Sciatic nerve (tissue), 2 donors: Measurements from ENCODE around the gene NEFH. TPM values are rescaled to one million over a fixed set of nuclear protein-coding genes. Genes with fewer than 3 reads are reported as not detected.
"Not testable (repeated sequence)": the region's sequence is repeated elsewhere in the genome, so short reads cannot be mapped to it uniquely, and the experiment has no call there.

ENCODE experiments used
- ATAC-seq: fragments of 200-7000 bp; cut with Tn5 transposase; one replicate; pipeline ENCODE4 v1.9.1; 2020; ENCODE audit warnings: mild to moderate bottlenecking, moderate library complexity
- DNase-seq: peaks from one replicate; pipeline ENCODE4 v3.0.0-alpha.2; 2020; ENCODE audit warnings: low spot score
- intact Hi-C: fragments of 100-400 bp; cut with DNase I; formaldehyde crosslinking; loops from one replicate; pipeline ENCODE4 v1.14.2; 2022
- total RNA-seq: library from RNA; stranded (reverse); fragmentation: NEBNext Ultra II Directional; extraction: Animal tissue kit (Norgen Biotek cat#: 25700); gene quantifications from one replicate; pipeline ENCODE4 v1.2.1, GENCODE V29; 2021
- donor health status: DM: no; HTN: no; CAD: no.
- donor health status: DM: no; HTN: no; CAD: no.

Gene NEFH, protein sequence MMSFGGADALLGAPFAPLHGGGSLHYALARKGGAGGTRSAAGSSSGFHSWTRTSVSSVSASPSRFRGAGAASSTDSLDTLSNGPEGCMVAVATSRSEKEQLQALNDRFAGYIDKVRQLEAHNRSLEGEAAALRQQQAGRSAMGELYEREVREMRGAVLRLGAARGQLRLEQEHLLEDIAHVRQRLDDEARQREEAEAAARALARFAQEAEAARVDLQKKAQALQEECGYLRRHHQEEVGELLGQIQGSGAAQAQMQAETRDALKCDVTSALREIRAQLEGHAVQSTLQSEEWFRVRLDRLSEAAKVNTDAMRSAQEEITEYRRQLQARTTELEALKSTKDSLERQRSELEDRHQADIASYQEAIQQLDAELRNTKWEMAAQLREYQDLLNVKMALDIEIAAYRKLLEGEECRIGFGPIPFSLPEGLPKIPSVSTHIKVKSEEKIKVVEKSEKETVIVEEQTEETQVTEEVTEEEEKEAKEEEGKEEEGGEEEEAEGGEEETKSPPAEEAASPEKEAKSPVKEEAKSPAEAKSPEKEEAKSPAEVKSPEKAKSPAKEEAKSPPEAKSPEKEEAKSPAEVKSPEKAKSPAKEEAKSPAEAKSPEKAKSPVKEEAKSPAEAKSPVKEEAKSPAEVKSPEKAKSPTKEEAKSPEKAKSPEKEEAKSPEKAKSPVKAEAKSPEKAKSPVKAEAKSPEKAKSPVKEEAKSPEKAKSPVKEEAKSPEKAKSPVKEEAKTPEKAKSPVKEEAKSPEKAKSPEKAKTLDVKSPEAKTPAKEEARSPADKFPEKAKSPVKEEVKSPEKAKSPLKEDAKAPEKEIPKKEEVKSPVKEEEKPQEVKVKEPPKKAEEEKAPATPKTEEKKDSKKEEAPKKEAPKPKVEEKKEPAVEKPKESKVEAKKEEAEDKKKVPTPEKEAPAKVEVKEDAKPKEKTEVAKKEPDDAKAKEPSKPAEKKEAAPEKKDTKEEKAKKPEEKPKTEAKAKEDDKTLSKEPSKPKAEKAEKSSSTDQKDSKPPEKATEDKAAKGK
- 1.4 TPM for total RNA-seq

DNA sequence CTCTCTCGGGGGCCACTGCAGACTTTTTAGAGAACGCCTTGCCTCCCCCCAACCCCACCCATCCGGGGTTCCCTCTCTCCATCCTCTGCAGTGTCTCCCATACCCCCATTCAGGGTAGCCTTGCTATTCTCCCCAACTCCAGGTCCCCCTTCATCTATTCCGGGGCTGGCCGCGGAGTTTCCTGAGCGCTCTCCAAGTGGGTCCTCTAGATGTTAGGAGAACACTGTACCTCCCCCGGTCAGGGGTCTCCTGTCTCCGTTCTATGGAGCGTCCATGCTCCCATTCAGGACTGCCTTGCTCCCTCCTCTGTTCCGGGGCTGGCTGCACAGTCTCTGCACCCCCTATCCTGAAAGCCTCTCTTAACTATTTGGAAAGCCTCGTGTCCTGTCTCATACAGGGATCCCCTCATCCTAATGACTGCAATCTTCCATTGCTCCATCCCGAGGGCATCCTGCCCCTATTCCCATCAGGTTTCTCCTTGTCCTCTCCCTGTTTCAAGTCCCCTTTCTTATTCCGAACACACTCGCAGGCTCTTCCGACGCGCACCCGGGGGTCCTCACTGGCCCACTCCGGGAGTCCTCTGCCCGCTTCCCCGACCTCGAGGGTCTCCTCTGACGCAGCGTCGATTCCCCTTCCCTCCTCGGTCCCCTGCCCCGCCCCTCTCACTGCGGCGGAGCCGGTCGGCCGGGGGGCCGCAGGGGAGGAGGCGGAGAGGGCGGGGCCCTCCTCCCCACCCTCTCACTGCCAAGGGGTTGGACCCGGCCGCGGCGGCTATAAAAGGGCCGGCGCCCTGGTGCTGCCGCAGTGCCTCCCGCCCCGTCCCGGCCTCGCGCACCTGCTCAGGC lies at the start of gene NEFH:
Gene NEFH (plus strand): TSS at position 802 of the 845 bp plus-strand sequence. CDS start 45 bp downstream, outside the sequence.
- intact Hi-C loops, result no loop called here
- ATAC-seq, result peak; percentile 9
- no peak for DNase-seq

DNA sequence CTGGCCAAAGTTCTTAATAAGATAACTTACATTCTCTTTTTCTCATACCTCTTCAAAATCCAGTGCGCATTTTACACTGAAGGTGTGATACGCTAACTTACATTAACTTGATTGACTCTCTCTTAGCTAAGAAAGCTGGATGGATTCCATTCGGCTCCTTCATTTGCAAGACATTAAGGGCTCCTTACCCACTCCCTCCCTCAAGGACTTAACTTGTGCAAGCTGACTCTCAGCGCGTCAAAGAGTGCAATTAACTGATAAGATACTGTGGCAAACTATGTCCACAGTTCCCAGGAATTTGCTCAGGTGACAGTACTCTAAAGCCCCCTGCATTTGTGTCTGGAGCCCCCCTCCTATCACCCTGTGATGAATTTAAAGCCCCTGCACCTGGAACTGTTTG lies 48.0 kb upstream of the NEFH start:
- intact Hi-C loops, result no loop called here
- no peak for DNase-seq
- no peak for ATAC-seq

DNA sequence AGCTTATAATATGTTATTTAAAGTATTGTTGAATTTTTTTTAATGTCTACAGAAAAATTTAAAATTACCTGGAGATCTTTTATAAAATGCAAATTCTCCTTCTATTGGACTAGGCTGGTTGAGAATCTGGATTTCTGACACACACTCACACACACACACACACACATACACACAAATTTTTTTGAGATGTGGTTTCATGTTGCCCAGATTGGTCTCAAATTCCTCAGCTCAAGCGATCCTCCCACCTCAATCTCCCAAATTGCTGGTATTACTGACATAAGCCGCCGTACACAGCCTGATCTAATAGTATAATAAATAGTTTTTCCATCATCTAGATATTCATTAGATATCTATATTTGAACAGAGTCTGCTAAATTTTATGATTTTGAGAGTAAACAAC lies 46.2 kb upstream of the NEFH start:
- DNase-seq (no peak), ATAC-seq (no peak)
- intact Hi-C loops, result no loop called here

DNA sequence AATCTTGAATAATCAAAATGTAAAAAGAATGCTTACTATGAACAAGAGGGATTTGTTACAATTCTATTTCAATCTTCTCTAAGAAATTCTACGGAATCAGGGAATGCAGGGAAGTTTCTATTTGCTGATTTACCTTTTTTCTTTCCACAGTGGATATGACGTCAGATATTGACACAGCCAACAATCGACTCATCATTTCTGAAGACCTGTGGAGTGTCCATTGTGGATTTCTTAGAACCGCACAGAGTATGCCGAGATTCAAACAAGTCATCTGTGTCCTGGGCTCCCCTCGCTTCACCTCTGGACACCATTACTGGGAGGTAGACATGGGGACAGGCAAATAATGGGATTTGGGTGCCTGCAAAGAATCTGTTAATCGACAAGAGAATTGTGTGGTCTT lies 45.7 kb upstream of the NEFH start:
- intact Hi-C loops, result no loop called here
- no peak for DNase-seq
- no peak for ATAC-seq

DNA sequence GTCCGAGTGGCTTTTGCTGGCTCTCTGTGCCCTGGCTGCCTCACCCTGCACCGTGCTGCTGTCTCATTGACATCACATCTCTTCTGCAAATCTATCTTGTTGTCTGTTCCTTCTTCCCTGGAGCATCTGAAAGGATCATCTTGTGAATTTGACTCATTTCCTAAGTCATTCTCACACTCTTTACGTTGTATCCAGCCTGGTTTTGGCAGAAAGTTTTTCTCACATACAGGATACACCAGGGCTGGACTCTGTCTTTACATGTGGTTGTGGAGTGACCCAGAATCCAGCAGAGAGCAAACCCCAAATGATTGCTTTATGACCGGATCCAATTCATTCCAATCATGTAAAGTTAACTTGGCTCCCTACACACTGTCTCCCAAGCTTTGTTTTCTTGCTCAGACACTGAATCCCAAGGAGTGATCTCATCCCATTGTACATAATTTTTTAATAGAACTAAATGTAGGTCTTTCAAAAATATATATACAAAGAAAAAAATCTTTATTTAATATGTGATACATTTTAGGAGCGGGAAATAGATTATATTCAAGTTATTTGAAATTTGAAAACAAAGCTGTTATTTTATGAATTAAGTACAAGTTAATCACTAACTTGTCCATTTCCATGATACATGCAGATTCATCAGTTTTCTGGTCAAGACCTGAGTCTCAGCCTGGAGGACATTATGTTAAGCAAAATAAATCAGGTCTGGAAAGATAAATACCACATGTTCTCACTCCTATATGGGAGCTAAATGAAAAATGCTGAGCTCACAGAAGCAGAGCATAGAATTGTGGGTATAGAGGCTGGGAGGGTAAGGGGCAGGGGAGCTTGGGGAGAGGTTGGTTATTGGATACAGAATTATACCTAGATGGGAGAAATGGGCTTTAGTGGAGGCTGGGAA lies 44.5 kb upstream of the NEFH start:
- no peak for DNase-seq

DNA sequence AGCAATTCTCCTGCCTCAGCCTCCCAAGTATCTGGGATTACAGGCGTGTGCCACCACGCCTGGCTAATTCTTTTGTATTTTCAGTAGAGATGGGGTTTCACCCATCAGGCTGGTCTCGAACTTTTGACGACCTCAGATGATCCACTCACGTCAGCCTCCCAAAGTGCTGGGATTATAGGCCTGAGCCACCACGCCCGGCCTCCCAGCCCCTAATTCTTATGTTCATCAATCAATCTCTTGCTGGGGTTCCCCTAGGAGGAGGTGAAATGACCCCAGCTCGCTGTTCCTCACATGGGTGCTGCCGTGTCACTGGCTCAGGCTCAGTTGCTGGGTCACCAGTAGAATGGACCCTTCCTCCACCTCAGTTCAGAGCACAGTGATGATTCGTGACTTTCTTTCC lies 41.7 kb upstream of the NEFH start, which contains the start of gene RFPL1:
Gene RFPL1 (plus strand): TSS at position 301 of the 400 bp plus-strand sequence.
- intact Hi-C loops, ATAC-seq, DNase-seq: not testable (repeated sequence)

More for the DNA sequence above, 44.5 kb upstream of the NEFH start:
- ATAC-seq, result no peak
- intact Hi-C loops, result no loop called here

DNA sequence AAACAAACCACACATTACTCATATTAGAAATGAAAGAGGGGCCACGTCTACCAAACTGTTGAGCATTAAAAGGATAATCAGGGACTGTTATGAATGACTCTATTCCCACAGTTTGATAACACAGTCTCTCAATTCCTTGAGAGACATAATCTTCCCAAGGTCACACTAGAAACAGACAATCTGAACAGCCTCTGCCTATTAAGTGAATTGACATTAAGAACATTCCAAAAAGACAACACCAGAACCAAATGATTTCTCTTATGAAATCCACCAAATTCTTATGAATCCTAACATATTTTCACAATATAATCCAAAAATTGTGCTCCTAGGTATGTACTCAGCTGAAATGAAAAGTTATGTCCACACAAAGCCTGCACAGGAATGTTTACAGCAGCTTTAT lies 37.0 kb upstream of the NEFH start:
- intact Hi-C loops, result no loop called here
- ATAC-seq (no peak), DNase-seq (no peak)

DNA sequence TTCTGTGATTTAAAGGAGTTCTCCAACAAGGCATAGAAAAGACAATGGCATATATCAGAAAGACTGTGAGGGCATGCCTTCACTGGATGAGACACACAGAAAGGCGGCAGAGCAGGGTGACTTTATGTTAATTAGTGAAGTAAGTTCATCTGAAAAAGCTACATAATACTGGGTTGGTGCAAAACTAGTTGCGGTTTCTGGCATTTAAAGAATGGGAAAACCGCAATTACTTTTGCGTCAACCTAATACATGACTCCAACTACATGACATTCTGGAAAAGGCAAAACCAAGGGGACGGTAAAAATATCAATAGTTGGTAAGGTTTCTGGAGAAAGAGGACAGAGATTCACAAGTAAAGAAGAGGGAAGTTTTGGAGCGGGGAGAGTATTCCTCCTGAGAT lies 36.6 kb upstream of the NEFH start:
- intact Hi-C loops, result no loop called here
- DNase-seq, result no peak
- ATAC-seq, result no peak

DNA sequence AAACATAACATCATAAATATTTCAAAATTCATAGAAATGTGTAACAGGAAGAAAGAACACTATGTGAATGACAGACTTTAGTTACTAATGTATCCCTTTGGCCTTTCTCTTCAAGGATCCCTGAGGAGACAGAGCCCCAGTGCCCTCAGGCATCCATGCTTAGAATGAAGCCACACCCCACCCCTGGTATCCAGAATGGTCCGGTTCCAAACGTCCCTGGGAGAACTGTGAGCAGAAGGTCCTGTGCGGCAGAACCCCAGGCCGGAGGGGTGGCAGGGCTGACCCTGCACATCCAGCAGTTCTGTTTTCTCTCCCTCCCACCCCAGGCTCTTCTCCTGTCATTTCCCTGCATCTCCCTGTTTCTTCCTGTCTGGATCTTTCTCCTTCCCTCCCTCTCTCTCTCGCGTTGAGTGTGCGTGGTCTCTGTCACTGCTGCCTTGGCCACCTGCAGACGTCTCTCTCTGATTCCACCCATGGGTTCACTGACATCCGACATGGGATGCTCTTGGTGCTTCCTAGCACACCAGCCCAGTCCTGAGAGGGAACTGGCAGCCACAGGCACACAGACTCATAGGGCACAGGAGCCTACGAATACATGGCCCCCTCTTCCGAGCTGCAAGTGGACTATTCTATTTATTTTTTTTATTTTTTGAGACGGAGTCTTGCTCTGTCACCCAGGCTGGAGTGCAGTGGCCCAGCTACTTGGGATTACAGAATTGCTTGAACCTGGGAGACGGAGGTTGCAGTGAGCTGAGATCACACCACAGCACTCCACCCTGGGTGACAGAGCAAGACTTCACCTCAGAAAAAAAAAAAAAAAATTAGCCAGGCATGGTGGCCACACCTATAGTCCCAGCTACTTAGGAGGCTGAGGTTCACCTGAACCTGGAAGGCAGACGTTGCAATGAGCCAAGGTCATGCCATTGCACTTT lies 35.9 kb upstream of the NEFH start:
- ATAC-seq, result no peak
- intact Hi-C loops, result no loop called here
- DNase-seq, result no peak

DNA sequence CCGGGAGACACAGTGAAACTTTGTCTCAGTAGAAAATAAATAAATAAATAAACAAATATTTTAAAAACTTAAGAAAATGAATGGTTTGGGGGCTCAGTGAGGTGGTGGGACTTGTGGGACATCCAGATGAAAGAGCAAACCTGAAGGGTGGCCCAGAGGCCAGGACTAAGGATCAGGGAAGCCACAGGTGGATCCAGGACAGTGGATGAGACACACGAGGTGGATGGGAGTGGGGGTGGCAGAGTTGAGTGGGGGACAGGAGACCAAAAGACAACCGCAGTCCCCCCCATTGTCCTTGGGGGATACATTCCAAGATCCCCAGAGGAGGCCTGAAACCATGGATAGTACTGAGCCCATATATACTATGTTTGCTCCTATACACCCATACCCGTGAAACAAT lies 34.5 kb upstream of the NEFH start:
- intact Hi-C loops, result no loop called here
- no peak for DNase-seq
- ATAC-seq, result no peak

DNA sequence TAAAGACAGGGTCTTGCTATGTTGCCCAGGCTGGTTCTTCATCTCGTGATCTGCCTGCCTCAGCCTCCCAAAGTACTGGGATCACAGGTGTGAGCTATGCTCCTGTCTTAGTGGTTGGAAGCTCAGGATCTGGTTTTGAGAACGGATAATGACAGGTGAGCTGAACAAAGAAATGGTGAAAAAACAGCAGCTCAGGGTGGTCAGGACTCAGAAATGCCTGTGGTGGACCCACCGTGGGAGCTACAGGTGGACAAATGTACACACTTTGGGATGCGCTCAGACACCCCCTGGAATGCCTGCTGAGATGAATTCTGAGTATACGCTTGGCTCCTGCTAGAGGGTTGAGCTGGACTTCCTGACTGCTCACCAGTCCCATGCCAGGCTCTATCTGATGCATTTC lies 32.1 kb upstream of the NEFH start:
- DNase-seq (no peak), ATAC-seq (no peak)
- intact Hi-C loops, result no loop called here

DNA sequence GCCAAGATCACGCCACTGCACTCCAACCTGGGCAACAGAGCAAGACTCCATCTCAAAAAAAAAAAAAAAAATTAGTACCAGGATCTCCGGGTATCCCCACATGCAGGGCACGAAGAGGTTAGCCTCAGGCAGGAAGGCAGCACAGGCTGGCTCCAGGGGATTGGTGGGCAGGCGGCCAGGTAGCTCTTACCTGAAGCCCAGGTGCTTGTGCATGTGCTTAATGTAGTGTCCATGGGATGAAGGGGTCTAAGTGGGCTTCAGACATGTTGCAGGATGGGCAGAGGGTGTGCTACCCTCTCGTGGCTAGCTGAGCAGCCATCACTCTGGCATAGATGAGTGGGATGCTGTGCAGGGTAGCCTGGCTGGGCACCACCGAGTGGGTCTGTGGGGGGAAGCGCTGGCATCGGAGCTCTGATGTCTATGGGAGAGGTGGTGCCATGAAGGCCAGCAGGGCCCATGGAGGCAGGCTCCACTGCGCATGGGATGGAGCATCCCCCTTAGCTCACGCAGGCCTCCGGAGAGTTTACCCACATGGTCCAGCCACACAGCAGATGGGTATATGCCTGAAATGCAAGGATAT lies 30.6 kb upstream of the NEFH start:
- ATAC-seq (no peak), DNase-seq (peak; percentile 38)
- intact Hi-C loops, result no loop called here

DNA sequence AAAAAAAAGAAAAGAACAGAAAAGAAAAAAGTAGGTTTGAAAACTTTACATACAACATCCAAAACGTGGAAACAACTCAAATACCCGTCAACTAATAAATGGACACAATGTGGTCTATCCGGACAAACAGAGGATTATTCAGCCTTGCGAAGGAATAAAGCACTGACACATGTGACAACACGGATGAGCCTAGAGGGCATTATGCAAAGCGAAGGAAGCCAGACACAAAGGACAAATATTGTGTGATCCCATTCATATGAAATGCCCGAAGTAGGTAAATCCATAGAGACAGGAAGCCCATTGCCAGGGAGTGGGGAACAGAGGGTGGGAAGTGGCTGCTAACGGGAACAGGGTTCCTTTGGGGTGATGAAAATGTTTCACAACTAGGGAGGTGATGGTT lies 29.8 kb upstream of the NEFH start:
- no peak for DNase-seq
- intact Hi-C loops, result no loop called here
- ATAC-seq, result no peak

DNA sequence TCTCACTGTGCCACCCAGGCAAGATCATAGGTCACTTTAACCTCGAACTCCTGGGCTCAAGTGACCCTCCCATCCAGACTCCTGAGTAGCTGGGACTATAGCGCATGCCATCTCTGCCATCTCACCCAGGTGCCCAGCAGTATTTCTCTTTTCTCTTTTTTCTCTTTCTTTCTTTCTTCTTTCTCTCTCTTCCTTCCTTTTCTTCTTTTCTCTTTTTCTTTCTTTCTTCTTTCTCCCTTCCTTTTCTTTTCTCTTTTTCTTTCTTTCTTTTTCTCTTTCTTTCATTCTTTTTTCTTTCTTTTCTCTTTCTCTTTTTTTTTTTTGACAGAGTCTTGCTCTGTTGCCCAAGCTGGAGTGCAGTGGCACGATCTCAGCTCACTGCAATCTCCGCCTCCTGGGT lies 28.2 kb upstream of the NEFH start:
- ATAC-seq (no peak), DNase-seq (no peak)
- intact Hi-C loops, result no loop called here

DNA sequence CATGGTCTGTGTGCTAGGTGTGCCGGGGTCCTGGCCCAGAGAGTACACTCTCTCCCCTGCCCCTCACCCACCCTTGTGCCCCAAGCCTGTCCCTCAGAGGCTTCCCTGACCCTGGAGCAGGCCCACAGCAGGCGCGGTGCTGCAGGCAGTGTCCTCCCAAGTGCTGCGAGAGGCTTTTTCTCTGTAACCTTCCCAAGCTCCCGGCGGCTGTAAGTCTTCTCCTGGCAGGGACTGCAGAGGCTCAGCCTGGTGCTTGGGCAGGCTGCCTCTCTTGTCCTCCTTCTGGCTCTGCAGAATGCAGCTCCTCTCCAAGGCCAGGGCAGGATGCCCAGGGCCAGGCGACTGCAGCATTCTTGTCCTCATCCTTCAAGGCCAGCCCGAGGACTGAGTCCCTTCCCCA lies 25.7 kb upstream of the NEFH start:
- ATAC-seq, result no peak
- intact Hi-C loops, result no loop called here

DNA sequence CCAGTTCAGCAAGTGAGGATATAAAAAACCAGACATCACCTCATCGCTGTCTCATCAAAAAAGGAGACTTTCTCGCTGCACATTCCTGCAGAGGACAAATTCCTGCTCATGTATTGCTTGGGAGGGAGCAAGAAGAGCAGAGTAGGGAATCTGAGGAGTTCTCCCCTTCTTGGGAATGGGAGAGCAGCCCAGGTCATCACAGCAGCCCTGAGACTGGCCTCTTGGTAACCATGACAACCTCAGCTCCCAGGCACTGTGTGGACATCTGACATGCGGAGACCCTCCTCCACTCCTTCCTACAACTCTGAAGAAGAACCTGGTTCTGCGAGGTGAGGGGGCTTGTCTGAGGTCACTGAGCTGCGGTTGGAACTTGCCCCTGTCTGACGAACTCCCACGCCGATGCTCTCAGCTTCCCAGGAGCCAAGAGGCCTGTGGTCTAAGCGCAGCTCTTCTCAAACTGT lies 23.8 kb upstream of the NEFH start:
- ATAC-seq (no peak), DNase-seq (no peak)
- intact Hi-C loops, result no loop called here

More for the DNA sequence above, 25.7 kb upstream of the NEFH start:
- DNase-seq, result no peak

DNA sequence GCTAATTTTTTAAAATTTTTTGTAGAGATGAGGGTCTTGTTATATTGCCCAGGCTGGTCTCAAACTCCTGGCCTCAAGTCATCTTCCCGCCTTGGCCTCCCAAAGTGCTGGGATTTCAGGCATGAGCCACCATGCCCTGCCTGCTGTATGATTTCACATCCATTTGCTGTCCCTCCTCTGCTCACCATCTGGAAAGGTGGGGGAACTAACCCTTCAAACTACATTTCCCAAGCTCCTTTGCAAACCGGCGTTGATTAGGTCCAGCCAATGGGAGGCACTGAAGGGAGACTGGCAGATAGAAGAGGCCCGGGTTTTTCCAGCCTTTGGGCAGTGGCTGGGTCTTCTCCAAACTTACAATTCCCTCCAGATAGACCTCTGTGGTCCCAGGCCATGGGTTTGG lies 22.3 kb upstream of the NEFH start:
- intact Hi-C loops, result no loop called here
- ATAC-seq (peak; percentile 63), DNase-seq (no peak)
